Stimulated activated CD8-positive, alpha-beta memory T cell treated with anti-CD3 and anti-CD28 coated beads, Interleukin-4, amount 100 ng/mL, for 48 hours (primary cell): ENCODE measurements around the gene MNAT1.
"Not testable (repeated sequence)": the region's sequence is repeated elsewhere in the genome, so short reads cannot be mapped to it uniquely, and the experiment has no call there.

Source experiments
- DNase-seq: peaks from one replicate; pipeline ENCODE4 v3.0.0-alpha.2; 2020

The MNAT1 gene

DNA sequence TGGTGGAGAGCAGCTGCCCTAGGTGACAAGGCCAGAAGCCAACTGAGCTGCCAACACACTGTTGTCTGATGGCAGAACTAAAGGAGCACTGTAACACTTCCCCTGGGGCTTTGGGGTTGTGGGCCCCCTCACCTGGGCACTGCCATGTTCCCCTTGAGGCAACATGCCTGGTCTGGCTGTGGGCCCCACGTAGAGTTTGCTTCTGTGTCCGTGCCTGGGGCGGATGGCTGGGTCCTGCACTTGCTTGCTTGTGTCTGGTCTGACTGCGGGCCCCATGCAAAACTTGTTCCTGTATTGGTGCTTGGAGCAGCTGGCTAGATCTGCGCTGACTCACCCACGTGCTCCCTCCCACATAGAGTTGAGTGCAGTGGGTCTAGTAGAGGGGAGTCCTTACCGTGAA is 78.4 kb downstream of the MNAT1 start:
- DNase-seq: no peak

GRCh38 chr14:60815371-60815770 is 80.8 kb downstream of the MNAT1 start:
- DNase-seq: no peak

GRCh38 chr14:60817113-60817512 is 82.6 kb downstream of the MNAT1 start:
- DNase-seq: no peak

GRCh38 chr14:60819575-60819974 is 85.0 kb downstream of the MNAT1 start:
- no peak for DNase-seq

DNA sequence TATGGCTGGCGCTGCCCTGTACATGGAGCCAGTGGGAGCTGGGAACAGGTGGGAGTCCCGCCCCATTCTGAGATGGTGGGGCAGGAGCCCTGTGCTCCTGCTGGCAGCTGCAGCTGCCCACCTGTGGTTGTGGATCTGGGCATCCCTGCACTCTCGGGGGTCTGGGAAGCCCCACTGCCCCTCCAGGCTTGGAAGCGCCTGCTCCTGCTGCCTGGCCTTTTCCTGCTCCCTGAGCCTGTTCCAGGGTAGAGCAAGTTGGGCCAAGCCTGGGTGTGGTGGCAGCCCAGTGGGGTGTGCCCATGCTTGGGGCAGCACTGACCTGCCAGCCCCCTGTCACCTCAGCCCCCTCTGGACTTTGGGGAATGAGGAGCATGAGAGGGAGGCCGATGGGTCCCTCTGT is 104.0 kb downstream of the MNAT1 start:
- DNase-seq: no peak

DNA sequence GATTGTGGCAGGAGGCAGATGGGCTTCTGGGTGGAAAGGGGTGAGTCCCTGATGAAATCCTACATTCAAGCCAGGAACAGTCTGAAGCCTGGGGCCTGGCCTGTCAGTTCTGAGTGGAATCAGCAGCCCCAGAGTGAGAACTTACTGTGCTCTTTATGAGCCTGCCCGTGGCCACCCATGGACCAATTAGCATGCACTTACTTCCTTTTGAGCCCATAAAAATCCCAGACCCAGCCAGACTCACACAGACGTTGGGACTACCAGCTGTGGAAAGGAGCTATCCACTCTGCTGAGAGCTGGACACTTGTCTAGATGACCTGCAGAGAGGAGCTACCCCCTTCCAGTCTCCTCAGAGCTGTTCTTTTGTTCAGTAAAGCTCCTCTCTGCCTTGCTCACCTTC is 104.5 kb downstream of the MNAT1 start:
- DNase-seq: no peak

GRCh38 chr14:60839657-60840056 is 105.1 kb downstream of the MNAT1 start:
- no peak for DNase-seq

DNA sequence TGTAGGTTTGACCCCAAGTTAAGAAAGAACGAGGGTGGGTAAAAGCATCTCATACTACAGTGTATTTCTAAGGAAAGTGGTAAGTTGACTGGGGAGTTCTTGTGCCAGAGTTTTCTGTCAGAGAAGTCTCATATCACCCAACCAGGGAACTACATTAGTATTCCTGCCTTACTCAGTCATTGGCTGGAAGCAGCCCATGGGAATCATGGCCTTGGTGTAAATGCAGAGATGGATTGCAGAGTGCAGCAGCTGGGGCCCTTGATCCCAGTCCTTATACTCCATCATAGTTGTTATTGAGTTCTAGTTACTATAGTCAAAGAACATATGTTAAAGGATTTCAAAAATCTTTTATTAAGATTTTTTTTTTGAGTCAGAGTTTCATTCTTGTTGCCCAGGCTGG is 105.8 kb downstream of the MNAT1 start:
- DNase-seq: no peak

DNA sequence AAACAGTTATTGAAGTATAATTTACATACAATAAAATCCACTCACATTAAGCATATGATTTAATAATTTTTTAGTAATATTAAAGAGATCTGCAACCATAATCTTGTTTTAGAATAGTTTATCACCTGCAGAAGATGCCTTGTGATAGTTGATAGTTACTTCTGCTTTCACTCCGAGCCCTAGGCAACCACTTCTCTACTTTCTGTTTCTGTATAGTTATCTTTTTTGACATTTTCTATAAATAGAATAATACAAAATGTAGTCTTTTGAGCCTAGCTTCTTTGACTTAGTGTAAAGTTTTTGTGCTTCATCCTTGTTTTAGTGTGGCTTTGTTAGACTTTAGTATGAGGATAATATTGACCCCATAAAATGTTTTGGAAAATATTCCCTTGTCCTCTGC is 111.0 kb downstream of the MNAT1 start:
- no peak for DNase-seq

GRCh38 chr14:60848066-60848465 is 113.5 kb downstream of the MNAT1 start:
- DNase-seq: no peak

- DNase-seq: not testable (repeated sequence)
Observed at GRCh38 chr14:60851692-60852091, 117.1 kb downstream of the MNAT1 start.

DNA sequence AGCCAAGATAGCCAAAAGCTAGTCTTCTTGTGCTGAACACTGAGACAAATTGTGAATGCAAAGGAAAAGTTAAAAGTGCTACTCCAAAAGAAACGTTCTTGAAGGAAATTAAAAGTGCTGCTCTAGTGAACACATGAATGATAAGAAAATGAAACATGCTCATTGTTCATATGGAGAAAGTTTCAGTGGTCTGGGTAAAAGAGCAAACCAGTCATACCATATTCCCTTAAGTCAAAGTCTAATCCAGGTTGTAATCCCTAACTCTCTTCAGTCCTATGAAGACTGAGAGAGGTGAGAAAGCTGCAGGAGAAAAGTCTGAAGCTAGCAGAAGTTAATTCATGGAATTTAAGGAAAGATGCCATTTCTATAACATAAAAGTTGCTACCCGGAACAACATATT is 121.5 kb downstream of the MNAT1 start:
- DNase-seq: no peak

DNA sequence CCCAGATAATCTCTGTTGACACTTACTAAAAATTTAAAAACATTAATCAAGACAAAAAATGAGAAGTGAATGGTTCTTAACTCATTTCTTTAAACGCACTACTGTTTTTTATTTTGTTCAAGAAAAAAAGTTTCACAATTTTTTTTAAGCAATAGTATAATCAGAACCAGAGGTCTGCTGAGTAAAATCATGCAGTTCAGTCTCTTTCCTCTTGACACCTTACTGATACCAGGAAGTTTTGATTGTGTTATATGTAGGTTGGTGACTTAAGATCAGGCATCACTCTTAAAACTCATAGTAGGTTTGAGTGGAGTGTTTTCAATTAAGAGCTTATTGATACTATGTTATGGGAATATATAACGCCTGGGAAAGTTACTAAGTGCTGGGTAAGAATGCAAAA is 125.0 kb downstream of the MNAT1 start:
- DNase-seq: no peak

DNA sequence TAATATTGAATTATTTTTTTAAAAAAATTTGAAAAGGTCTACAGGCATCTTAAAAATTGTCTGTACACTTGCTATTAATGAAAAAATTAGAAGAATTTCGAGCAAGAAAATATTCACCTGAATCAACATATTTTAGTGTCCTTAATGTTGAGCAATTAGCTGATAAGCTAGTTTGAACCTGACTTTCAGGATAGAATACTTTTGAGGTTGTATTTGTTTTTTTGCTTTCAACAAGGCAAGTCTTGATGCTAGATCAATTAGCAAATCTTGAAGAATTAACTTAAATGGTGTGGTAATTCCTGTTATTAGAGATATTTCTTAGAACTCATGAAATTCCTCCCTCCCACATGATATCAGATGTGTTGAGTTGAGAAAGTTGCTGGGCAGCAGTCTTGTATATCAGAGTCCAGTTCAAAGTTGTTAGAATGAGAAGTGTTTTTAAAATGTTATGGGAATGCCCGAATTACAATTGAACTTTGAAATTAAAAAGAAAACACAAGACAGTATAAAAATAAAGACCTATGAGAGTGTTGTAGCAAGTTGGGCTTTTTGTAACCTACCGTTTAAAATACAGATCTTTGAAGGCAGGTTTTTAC is 127.1 kb downstream of the MNAT1 start:
- DNase-seq: no peak

DNA sequence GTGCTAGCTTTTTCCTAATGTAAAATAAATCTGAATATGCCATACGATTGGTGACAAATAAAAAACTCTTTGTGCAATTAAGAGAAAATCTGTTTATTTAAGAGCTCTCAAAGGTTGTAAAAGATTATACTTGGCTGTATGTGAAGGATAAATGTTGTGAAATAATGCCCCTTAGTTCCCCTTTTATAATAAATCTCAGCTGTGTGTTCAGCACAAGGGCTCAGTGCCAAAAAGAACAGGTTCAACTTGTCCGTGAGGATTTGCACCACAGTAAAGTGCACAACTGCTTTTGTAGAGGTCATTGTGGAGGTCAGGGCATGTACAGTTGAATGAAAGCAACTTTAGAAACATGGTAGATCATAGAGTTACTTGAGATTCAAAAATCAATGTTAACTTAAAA is 127.7 kb downstream of the MNAT1 start:
- no peak for DNase-seq

DNA sequence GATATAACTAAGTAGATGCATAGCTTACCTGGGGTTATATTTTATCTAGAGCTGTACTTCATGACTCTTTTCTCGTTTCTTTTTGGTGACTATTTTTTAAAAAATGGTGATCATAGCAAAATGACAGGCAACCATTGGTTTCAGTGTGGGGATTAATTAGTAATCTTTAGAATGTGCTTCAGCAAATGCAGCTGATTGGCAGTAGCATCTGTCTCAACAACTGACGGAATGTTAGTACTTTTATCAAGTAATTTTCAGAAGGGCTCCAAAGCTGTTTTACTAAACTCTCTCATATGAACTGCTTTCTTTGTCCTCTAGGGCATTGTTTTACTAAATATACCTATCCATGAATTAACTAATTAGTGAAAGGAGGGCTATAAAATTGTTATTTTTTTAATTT is 128.7 kb downstream of the MNAT1 start:
- no peak for DNase-seq

DNA sequence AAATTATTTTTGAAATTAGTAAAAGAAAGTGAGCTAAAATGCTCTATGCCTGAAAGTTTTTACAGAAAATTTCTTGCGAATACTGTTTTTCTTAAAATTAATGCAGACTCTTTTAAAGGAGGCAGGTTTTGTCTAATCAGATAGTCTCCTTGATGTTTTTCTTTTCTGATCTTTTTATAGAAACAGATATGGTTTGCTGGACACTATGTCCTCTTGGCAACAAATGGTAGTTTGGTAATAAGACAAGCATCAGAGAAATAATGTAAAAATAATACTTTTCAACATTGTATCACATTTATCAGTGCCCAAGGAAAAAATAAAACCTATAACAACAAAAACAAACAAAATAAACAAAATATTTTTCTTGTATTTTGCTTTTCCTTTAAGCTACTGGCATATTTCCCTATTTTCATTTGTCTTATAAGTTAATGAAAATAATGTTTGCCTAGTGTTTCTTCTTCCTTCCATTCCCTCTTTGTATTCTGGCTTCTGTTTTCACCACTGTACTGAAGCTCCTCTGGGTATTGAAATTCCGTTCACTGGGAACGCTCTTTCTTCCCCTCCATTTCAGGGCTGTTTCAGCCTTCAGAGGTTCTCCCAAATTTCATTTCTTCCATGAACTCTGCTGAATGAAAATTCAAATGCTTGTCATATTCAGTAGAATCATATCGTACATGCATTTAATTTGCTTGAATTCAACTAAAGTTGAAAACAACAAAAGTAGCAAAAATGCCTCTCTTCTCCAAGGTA is 131.0 kb downstream of the MNAT1 start:
- no peak for DNase-seq

GRCh38 chr14:60867503-60868172 is 133.1 kb downstream of the MNAT1 start:
- DNase-seq: no peak

GRCh38 chr14:60878121-60878520 is 143.6 kb downstream of the MNAT1 start:
- DNase-seq: no peak

DNA sequence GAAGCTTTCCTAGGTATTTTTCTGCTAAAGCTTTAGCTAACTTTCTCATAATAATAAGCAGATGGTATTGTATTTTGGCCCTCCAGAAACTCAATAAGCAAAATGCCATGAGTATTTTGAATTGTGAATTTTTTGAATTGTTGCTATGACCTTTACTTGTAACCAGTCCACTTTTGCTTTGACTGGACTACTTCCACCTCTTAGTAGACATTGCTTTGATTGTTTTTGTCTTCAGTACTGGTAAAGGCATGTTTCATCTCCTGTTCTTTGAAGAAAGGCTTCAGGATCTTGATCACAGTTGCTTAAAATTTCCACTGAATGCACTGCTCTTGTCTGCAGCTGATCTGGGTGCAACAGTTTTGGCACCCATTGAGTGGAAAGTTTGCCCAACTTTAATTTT is 144.0 kb downstream of the MNAT1 start:
- no peak for DNase-seq

GRCh38 chr14:60882219-60882618 is 147.7 kb downstream of the MNAT1 start:
- DNase-seq: no peak

DNA sequence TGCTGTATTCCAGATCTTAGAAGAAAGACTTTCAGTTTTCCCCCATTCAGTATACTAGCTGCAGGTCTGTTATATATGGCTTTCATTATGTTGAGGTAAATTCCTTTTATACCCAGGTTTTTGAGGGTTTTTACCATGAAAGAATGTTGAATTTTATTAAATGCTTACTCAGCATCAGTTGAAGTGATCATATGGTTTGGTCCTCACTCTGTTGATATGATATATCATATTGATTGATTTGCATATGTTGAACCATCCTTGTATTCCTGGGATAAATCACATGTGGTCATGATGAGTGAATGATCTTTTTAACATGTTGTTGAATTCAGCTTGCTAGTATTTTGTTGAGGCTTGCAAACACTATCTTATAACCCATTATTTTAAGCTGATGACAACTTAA is 149.6 kb downstream of the MNAT1 start:
- DNase-seq: no peak

- not testable (repeated sequence) for DNase-seq
Observed at GRCh38 chr14:60890636-60891035, 156.1 kb downstream of the MNAT1 start.

DNA sequence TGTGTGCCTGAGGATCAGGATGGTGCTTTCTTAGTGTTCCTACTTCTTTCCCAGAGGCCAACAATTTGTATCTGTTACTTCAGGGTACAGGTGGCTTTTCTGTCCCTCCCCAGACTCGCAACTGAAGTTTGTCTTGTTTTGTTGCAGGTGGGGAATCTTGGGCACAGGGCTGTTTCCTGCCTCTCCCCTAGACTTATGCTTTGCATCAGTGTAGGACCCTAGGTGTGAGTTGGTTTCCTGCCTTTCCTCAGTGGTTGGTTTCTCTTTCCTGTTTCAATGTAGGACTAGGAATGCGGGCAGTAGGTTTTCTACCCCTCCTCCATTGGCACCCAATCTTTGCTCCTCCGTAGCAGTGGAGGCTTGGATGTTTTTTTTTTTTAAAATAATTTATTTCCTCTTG is 159.3 kb downstream of the MNAT1 start:
- DNase-seq: no peak
